ENCODE measurements around the gene CYTH2.
A peak's percentile ranks its signal among the peaks of the same experiment; 100 is the strongest.

The CYTH2 gene

DNA sequence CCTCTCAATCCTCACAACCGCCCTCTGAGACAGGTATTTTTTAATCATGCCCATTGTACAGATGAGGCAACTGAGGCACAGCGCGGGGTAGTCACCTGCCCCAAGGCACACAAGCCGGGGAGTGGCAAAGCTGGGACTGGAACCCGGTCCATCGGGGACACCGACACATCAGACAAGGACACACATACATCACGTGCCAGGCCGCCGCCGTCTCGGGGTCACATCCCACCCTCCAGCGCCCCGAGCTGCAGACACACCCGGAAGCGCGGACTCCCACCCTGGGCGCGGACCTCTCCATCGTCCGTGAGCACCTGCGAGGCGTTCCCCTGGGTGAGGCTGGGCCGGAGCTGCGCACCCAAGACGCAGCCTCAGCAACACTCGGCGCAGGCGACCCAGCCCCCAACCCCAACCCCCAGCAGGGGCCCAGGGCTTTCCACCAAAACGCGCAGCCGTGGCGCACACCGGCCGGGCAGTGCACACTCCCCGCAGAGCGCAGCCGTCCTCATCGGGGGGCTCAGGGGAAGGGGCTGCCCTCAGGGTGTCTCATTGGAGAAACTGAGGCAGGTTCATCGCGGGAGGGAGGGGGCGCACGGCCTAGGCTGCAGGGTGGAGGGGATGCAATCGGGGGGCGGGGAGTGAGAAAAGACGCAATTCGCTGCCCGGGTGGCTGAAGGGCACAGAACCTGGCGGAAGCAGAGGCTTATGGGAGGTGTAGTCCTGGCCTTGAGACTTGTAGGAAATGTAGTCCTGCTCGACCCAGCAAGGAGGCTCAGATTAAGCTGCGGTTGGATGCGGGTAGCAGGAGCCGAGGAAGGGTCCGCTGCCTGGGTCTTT is 44.3 kb downstream of the CYTH2 start (continued):
- TF ChIP-seq, protein P1, sequence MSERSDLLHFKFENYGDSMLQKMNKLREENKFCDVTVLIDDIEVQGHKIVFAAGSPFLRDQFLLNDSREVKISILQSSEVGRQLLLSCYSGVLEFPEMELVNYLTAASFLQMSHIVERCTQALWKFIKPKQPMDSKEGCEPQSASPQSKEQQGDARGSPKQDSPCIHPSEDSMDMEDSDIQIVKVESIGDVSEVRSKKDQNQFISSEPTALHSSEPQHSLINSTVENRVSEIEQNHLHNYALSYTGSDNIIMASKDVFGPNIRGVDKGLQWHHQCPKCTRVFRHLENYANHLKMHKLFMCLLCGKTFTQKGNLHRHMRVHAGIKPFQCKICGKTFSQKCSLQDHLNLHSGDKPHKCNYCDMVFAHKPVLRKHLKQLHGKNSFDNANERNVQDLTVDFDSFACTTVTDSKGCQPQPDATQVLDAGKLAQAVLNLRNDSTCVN (tag by site-specific recombination; optimal IDR thresholded peaks at IDR 0.05), result peak; percentile 54
- no peak for TF ChIP-seq ZNF660 (tag by site-specific recombination; IDR thresholded peaks at IDR 0.05)
- TF ChIP-seq ZNF248 (tag by site-specific recombination; IDR thresholded peaks at IDR 0.05), result no peak
- peak; percentile 45 for TF ChIP-seq SP2 (tag by site-specific recombination; IDR thresholded peaks at IDR 0.05)
- TF ChIP-seq ZNF423 (tag by site-specific recombination; IDR thresholded peaks at IDR 0.05), result peak; percentile 78
- peak; percentile 85 for TF ChIP-seq GLIS1 (tag by site-specific recombination; IDR thresholded peaks at IDR 0.05)
- TF ChIP-seq, protein P2, sequence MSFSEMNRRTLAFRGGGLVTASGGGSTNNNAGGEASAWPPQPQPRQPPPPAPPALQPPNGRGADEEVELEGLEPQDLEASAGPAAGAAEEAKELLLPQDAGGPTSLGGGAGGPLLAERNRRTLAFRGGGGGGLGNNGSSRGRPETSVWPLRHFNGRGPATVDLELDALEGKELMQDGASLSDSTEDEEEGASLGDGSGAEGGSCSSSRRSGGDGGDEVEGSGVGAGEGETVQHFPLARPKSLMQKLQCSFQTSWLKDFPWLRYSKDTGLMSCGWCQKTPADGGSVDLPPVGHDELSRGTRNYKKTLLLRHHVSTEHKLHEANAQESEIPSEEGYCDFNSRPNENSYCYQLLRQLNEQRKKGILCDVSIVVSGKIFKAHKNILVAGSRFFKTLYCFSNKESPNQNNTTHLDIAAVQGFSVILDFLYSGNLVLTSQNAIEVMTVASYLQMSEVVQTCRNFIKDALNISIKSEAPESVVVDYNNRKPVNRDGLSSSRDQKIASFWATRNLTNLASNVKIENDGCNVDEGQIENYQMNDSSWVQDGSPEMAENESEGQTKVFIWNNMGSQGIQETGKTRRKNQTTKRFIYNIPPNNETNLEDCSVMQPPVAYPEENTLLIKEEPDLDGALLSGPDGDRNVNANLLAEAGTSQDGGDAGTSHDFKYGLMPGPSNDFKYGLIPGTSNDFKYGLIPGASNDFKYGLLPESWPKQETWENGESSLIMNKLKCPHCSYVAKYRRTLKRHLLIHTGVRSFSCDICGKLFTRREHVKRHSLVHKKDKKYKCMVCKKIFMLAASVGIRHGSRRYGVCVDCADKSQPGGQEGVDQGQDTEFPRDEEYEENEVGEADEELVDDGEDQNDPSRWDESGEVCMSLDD (tag by site-specific recombination; IDR thresholded peaks at IDR 0.05), result peak; percentile 86
- TF ChIP-seq, protein P3, sequence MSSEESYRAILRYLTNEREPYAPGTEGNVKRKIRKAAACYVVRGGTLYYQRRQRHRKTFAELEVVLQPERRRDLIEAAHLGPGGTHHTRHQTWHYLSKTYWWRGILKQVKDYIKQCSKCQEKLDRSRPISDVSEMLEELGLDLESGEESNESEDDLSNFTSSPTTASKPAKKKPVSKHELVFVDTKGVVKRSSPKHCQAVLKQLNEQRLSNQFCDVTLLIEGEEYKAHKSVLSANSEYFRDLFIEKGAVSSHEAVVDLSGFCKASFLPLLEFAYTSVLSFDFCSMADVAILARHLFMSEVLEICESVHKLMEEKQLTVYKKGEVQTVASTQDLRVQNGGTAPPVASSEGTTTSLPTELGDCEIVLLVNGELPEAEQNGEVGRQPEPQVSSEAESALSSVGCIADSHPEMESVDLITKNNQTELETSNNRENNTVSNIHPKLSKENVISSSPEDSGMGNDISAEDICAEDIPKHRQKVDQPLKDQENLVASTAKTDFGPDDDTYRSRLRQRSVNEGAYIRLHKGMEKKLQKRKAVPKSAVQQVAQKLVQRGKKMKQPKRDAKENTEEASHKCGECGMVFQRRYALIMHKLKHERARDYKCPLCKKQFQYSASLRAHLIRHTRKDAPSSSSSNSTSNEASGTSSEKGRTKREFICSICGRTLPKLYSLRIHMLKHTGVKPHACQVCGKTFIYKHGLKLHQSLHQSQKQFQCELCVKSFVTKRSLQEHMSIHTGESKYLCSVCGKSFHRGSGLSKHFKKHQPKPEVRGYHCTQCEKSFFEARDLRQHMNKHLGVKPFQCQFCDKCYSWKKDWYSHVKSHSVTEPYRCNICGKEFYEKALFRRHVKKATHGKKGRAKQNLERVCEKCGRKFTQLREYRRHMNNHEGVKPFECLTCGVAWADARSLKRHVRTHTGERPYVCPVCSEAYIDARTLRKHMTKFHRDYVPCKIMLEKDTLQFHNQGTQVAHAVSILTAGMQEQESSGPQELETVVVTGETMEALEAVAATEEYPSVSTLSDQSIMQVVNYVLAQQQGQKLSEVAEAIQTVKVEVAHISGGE (tag by site-specific recombination; conservative IDR thresholded peaks at IDR 0.05; ENCODE audit: low read depth), result peak; percentile 65
- TF ChIP-seq, protein P4, sequence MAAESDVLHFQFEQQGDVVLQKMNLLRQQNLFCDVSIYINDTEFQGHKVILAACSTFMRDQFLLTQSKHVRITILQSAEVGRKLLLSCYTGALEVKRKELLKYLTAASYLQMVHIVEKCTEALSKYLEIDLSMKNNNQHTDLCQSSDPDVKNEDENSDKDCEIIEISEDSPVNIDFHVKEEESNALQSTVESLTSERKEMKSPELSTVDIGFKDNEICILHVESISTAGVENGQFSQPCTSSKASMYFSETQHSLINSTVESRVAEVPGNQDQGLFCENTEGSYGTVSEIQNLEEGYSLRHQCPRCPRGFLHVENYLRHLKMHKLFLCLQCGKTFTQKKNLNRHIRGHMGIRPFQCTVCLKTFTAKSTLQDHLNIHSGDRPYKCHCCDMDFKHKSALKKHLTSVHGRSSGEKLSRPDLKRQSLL (tag by site-specific recombination; IDR thresholded peaks at IDR 0.05), result 0 out of 2 replicates have a peak, but pooled peaks have one; percentile 11
- no peak for TF ChIP-seq TRIM28 (IDR thresholded peaks at IDR 0.05; ENCODE audit: borderline replicate concordance, low read length)
- no peak for TF ChIP-seq ZNF776 (tag by site-specific recombination; IDR thresholded peaks at IDR 0.05; ENCODE audit: borderline replicate concordance)
- TF ChIP-seq, protein P5, sequence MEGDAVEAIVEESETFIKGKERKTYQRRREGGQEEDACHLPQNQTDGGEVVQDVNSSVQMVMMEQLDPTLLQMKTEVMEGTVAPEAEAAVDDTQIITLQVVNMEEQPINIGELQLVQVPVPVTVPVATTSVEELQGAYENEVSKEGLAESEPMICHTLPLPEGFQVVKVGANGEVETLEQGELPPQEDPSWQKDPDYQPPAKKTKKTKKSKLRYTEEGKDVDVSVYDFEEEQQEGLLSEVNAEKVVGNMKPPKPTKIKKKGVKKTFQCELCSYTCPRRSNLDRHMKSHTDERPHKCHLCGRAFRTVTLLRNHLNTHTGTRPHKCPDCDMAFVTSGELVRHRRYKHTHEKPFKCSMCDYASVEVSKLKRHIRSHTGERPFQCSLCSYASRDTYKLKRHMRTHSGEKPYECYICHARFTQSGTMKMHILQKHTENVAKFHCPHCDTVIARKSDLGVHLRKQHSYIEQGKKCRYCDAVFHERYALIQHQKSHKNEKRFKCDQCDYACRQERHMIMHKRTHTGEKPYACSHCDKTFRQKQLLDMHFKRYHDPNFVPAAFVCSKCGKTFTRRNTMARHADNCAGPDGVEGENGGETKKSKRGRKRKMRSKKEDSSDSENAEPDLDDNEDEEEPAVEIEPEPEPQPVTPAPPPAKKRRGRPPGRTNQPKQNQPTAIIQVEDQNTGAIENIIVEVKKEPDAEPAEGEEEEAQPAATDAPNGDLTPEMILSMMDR (tag by site-specific recombination; IDR thresholded peaks at IDR 0.05), result peak; percentile 22; the same call in 1 of the 2 replicates
- TF ChIP-seq, protein P6, sequence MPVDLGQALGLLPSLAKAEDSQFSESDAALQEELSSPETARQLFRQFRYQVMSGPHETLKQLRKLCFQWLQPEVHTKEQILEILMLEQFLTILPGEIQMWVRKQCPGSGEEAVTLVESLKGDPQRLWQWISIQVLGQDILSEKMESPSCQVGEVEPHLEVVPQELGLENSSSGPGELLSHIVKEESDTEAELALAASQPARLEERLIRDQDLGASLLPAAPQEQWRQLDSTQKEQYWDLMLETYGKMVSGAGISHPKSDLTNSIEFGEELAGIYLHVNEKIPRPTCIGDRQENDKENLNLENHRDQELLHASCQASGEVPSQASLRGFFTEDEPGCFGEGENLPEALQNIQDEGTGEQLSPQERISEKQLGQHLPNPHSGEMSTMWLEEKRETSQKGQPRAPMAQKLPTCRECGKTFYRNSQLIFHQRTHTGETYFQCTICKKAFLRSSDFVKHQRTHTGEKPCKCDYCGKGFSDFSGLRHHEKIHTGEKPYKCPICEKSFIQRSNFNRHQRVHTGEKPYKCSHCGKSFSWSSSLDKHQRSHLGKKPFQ (tag by site-specific recombination; IDR thresholded peaks at IDR 0.05), result peak; percentile 71; the same call in 1 of the 2 replicates
- TF ChIP-seq ZSCAN30 (tag by site-specific recombination; IDR thresholded peaks at IDR 0.05), result peak; percentile 64; the same call in 1 of the 2 replicates
- no peak for TF ChIP-seq TCF7L2 (IDR thresholded peaks at IDR 0.05; ENCODE audit: borderline replicate concordance, low read depth, low read length)
- peak; percentile 36; the same call in 1 of the 2 replicates for TF ChIP-seq OVOL3 (tag by site-specific recombination; IDR thresholded peaks at IDR 0.05)
- 0 out of 2 replicates have a peak, but pooled peaks have one; percentile 25 for TF ChIP-seq ZNF843 (tag by site-specific recombination; IDR thresholded peaks at IDR 0.05)
- no peak for TF ChIP-seq ZNF571 (tag by site-specific recombination; IDR thresholded peaks at IDR 0.05)
- TF ChIP-seq ZFHX2 (tag by site-specific recombination; conservative IDR thresholded peaks at IDR 0.05), result 0 out of 2 replicates have a peak, but pooled peaks have one; percentile 17
- TF ChIP-seq, protein P7, sequence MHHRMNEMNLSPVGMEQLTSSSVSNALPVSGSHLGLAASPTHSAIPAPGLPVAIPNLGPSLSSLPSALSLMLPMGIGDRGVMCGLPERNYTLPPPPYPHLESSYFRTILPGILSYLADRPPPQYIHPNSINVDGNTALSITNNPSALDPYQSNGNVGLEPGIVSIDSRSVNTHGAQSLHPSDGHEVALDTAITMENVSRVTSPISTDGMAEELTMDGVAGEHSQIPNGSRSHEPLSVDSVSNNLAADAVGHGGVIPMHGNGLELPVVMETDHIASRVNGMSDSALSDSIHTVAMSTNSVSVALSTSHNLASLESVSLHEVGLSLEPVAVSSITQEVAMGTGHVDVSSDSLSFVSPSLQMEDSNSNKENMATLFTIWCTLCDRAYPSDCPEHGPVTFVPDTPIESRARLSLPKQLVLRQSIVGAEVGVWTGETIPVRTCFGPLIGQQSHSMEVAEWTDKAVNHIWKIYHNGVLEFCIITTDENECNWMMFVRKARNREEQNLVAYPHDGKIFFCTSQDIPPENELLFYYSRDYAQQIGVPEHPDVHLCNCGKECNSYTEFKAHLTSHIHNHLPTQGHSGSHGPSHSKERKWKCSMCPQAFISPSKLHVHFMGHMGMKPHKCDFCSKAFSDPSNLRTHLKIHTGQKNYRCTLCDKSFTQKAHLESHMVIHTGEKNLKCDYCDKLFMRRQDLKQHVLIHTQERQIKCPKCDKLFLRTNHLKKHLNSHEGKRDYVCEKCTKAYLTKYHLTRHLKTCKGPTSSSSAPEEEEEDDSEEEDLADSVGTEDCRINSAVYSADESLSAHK (tag by site-specific recombination; IDR thresholded peaks at IDR 0.05), result 0 out of 2 replicates have a peak, but pooled peaks have one; percentile 18
- TF ChIP-seq, protein P8, sequence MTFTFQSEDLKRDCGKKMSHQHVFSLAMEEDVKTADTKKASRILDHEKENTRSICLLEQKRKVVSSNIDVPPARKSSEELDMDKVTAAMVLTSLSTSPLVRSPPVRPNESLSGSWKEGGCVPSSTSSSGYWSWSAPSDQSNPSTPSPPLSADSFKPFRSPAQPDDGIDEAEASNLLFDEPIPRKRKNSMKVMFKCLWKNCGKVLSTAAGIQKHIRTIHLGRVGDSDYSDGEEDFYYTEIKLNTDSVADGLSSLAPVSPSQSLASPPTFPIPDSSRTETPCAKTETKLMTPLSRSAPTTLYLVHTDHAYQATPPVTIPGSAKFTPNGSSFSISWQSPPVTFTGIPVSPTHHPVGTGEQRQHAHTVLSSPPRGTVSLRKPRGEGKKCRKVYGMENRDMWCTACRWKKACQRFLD (tag by site-specific recombination; IDR thresholded peaks at IDR 0.05), result no peak
- 0 out of 2 replicates have a peak, but pooled peaks have one; percentile 59 for TF ChIP-seq KLF16 (tag by site-specific recombination; IDR thresholded peaks at IDR 0.05)

All from HEK293 (cell line).